HK-2 (cell line): ENCODE measurements around the gene TSBP1.
A peak's percentile ranks its signal among the peaks of the same experiment; 100 is the strongest.
"Not testable (repeated sequence)": the region's sequence is repeated elsewhere in the genome, so short reads cannot be mapped to it uniquely, and the experiment has no call there.

Source experiments
- DNase-seq: peaks from one replicate; pipeline ENCODE4 v3.0.0-alpha.2; 2018; ENCODE audit not compliant: unreplicated experiment

TSBP1 gene

DNA sequence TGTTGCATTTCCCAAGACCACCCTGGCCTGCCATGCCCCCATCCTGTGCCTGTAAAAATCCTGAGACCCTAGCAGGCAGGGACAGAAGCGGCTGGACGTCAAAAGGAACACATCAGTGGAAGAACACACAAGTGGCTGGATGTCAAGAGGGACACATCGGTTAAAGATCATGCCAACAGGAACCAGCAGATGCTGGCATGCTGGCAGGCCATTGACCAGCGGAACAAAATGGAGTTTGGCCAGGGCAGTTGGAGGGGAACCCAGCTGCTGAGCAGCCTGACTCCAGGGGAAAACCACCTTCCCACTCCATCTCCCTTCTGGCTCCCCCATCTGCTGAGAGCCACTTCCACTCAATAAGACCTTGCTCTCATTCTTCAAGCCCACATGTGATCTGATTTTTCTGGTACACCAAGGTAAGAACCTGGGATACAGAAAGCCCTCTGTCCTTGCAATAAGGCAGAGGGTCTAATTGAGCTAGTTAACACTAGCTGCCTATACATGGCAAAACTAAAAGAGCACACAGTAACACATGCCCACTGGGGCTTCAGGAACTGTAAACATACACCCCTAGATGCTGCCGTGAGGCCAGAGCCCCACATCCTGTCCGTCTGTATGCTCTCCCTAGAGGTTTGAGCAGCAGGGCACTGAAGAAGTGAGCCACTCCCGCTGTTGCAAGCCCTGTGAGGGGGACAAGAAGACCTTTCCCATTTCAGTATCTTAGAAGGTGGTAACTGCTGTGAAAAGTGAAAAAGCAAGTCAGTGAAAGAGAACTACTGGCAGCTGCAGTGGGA lies 4.2 kb upstream of the TSBP1 start:
- no peak for DNase-seq

DNA sequence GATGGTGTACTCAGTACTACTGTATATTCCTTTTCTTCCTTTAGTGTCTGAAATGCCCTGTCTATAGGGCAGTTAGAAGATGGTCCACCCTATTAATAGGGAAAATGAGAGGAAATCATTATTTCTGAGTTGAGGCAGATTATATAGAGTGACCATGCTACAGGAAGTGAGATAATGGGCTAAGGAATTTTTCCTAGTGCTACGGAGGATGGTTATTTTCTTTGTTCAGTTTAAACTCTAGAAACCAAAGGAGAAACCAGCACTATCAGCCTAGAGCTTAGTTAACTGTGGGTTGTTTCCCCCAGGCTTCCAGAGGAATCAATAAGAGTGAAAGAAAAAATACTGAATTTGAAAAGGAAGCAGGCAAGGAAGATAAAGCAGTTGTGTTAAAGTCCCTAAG lies 474 bp downstream of the TSBP1 start:
- no peak for DNase-seq

DNA sequence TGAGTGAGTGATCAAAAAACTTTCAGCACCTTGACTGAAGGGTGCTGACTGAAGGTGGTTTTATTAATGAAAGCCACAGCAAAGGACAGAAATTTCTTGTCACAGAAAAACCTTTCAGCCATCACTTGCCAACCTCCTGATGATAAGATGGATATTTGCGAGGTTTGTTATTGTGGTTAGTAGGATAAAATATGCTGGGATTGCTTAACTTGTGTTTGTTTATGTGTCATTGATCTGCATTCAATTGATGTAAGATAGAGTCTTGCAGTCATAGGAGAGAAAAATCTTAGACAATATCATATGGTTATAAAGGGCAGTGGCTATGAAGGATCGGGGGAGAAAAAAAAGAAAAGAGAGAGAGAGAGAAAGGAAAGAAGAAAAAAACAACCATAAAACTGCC lies 1.2 kb downstream of the TSBP1 start:
- DNase-seq, result no peak

DNA sequence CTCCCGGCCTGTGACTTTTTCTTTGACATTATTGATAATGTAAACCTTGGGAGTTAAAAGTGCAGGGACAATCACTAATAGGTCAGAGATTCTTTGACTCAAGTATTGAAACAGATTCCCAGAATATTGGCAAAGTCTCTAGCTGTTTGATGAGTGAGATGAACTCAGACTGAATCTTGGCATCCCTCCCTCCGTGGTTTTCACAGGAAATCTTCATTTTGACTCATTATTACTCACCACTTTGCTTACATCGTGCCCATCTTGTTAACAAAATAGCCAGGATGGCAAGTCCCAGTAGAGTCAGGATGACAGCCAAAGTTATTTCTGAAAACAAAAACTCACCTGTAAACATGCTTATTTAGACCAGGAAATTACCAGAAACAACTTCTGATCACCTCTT lies 2.0 kb downstream of the TSBP1 start:
- DNase-seq, result peak; percentile 30

DNA sequence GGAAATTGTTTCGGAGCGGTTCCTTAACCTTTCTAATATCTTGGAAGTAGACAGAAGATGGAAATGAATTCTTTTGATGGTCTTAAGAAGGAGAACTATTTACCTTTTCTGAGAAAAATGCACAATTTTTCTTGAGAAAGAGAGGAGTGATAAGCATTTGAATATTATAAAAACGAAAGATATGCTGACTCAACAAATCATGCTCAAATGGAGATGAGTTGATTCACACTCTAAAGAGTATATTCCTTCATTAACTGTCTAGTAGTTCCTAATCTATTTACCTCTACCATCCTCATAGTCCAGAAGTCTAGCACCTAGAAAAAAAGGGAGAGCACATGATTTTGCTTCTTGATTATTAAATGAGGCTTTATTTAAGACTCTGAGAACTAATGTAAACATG lies 4.1 kb downstream of the TSBP1 start:
- DNase-seq, result no peak

DNA sequence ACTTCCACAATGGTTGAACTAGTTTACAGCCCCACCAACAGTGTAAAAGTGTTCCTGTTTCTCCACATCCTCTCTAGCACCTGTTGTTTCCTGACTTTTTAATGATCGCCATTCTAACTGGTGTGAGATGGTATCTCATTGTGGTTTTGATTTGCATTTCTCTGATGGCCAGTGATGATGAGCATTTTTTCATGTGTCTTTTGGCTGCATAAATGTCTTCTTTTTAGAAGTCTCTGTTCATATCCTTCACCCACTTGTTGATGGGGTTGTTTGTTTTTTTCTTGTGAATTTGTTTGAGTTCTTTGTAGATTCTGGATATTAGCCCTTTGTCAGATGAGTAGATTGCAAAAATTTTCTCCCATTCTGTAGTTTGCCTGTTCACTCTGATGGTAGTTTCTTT lies 12.5 kb downstream of the TSBP1 start:
- DNase-seq, result not testable (repeated sequence)

DNA sequence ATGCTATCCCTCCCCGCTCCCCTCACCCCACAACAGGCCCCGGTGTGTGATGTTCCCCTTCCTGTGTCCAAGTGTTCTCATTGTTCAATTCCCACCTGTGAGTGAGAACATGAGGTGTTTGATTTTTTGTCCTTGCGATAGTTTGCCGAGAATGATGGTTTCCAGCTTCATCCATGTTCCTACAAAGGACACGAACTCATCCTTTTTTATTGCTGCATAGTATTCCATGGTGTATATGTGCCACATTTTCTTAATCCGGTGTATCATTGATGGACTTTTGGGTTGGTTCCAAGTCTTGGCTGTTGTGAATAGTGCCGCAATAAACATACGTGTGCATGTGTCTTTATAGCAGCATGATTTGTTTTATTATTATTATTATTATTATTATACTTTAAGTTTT lies 13.2 kb downstream of the TSBP1 start:
- DNase-seq, result not testable (repeated sequence)

DNA sequence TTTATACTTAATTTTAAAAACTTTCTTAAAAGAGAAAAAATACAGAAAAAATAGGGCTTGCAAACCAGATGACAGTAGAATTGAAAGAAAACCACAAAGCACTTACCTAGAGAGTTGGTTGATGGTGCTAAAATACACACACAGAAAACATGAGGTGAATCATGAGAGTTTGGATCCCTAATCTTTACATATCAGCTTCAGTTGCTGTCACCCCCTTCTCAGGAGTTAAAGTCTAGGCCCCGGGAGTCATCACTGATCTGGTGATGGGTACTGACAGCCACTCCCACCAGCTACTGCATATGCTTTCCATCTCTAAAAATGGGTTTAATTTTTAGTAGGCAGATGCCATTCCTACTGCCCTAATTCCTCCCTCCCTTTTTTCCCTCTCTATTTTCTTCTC lies 16.7 kb downstream of the TSBP1 start:
- no peak for DNase-seq

DNA sequence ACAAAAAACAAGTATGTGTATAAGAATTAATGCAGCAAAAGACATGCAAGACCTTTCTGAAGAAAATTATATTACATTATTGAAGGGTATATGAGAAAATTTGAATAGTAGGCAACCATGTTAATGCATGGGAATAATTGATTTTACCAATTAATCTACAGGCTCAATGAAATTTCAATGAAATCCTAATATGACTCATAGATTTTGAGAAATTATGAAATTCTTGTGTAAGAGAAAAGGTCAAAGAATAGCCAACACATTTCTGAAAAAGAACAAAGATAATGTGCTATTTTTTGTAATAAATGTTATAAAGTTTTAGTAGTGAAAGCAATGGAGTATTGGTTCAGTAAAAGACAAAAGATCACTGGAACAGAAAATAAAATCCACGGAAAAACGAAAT lies 18.4 kb downstream of the TSBP1 start:
- no peak for DNase-seq

DNA sequence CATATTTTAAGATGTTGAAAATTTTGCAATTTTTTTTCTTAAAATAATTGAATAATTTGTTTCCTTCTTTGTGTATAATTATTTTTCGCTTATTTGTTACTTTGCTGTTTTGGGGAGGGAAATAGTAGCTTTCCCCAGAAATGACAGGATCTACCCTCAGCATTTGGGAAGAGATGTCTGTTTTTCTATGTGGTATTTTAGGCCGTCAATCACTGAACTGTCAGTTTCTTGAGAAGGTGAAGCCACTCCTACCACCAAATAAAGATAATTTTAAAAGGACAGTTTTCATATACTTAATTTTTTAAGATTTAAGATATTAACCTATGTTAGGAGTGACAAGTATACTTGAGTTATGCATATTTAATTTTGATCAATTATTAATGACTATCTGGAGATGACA lies 31.5 kb downstream of the TSBP1 start:
- no peak for DNase-seq

DNA sequence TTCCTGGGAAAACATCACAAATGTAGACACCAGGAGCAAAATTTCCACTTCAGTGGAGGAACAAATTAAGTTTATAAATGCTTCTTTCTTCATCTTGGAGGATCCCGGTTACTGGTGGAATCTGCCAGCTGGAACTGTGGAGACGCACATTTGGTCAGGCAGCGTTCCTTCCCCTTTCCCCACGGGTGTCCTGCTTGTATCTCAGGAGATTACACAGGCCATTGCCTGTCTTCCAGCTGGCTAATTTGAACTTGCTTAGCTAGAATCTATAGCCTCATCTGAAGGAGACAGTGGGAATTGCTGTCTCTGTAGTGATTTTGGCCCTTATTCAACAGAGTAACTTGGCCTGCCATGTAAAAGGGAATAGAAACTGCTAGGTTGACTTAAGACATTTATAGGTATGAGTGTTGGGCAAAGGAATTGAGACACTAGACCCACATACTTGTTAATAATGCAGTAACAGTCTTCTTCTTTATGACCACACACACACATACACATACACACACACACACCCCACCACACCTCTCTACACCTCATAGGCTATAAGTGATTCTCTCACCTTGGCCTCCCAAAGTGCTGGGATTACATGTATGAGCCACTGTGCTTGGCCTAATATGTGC lies 34.4 kb downstream of the TSBP1 start:
- DNase-seq, result no peak

DNA sequence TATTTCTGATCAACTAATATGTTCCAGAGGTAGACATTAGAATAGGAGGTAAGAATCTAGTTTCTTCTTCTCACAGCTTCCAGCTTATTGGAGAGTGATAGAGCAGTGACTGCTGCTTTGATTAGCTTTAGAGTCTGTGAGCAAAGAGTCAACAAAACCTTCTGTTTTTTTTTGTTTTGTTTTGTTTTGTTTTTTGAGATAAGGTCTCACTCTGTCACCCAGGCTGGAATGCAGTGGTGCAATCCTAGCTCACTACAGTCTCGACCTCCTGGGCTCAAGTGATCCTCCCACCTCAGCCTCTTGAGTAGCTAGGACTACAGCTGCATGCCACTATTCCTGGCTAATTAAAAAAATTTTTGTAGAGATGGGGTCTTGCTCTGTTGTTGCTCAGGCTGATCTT lies 39.3 kb downstream of the TSBP1 start:
- DNase-seq, result no peak

DNA sequence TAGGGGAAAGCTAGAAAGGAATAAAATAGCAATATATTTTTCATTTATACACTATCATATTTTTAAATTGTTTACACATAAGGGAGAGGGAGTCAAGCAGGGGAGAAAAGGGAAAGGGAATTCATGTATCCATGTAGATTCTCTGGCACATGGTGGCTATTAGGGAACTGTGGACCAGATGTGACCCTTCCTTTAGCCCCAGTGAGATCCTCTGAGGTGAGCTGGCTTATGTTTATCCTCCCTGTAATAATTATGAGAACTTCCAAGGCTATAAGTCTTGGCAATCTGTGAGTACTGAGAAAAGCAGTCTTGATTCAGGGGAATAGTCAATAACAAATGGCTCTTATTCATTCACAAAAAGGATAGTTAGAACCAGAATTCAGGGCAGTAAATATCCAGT lies 42.6 kb downstream of the TSBP1 start:
- no peak for DNase-seq

DNA sequence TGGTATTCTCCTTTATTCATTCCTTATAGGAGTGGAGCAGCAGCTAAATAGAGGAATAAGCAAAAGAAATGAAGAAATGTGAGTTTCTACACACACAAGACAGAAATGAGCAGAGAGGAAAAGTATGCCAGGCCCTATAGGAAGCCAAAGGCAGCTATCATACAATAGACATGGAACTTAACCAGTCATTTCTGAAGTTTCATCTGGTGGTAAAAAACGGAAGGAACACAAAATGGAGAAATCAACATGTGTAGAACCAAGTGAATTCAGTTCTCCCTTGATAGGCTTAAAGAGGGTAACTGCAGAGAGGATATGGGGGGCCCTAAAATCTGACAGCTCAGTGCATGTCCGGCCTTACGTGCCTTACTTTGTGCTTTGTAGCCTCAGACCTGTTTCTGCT lies 44.6 kb downstream of the TSBP1 start:
- no peak for DNase-seq

DNA sequence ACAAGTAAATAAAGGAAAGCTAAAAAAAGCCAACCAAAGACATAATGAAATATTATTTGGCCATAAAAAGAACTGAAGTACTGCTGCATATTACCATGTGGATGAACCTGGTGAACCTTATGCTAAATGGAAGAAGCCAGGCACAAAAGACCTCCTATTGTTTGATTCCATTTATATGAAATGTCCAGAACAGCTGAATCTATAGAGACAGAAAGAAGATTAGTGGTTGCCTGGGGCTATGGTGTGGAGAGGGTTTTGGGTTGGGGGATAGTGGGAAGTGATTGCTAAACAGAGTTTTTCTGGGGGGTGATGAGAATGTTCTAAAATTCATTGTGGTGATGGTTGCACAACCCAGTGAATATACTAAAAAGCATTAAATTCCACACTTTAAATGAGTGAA lies 53.2 kb downstream of the TSBP1 start:
- DNase-seq, result no peak

DNA sequence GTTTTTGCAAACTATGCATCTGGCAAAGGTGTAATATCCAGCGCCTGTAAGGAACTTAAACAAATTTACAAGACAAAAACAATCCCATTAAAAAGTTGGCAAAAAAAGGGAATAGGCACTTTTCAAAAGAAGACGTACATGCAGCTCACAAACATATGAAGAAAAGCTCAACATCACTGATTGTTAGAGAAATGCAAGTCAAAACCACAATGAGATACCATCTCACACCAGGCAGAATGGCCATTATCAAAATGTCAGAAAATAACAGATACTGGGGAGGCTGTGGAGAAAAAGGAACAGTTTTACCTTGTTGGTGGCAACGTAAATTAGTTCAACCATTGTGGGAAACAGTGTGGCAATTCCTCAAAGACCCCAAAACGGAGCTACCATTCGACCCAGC lies 54.2 kb downstream of the TSBP1 start:
- no peak for DNase-seq

DNA sequence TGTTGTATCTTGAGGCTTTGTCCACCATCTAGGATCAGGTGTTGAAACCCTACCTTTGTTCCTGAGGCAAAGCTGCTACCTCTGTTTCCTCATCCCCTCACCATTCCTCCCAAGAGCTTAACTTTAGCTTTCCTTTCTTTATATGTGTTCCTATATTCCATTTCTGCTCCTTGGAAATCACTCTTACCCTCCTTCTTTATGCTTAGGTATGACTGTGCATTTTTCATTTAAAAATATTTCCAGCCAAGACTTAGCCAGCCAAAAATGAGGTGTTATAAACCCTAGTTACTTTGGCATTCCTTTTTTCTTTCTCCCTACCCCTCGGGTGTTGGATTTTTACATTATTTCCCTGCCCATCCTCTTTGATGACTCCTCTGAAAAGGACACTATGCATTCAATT lies 57.7 kb downstream of the TSBP1 start:
- DNase-seq, result no peak

DNA sequence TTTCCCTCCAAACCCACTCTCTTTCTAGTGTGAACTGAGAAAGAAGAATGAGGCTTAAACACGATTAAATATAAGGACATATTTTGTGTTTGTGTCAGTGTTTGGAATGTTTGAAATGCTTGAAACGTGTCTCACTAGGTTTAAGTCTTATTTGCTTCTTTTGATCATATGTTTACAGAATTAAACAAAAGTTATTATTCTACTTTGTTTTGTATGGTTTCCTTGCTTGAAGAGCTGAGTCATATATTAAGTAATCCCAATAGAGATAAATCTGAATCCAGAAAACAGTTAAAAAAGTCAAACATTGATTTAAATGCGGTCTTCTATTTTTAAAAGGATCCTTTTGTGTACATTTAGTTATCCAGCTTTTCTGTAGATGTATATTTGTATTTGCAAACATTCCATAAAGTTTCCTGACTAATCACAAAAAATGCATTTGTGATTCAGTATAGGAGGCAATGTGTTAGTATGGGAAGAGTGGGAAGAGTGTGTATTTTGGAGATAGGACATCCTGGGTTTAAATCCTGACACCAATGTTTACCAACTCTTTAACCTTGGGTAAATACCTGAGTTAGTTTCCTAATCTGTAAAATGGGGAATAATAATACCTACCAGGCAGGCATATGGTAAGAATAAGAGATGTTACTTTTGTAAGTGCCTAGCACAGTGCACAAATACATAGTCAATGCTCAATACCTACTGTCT lies 72.9 kb downstream of the TSBP1 start:
- no peak for DNase-seq

DNA sequence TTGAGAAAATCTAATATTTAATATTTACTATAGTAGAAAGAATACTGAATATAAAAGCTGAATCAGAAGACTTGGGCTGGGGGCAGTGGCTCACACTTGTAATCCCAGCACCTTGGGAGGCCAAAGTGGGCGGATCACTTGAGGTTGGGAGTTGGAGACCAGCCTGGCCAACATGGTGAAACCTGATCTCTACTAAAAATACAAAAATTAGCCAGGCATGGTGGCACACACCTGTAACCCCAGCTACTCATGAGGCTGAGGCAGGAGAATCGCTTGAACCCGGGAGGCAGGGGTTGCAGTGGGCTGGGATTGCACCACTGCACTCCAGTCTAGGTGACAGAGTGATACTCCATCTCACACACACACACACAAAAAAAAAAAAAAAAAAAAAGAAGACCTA lies 76.7 kb downstream of the TSBP1 start:
- DNase-seq, result not testable (repeated sequence)

DNA sequence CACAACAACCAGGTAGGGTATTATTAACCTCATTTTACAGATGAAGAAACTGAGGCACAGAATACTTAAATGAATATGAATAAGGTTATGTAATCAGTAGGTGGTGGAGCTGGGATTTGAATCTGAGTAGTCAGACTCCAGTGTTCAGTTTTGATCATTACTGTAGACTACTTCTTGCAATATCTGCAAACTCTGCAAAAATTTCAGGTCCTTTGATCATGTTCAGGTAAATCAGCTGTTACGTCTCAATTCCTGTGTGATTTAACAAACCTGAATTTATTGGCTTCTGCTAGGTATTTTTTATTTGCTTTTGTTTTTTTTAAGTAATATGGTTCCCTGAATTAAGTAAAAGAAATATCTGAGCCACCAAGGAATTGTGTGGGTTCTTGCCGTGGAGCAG lies 77.1 kb downstream of the TSBP1 start:
- no peak for DNase-seq

DNA sequence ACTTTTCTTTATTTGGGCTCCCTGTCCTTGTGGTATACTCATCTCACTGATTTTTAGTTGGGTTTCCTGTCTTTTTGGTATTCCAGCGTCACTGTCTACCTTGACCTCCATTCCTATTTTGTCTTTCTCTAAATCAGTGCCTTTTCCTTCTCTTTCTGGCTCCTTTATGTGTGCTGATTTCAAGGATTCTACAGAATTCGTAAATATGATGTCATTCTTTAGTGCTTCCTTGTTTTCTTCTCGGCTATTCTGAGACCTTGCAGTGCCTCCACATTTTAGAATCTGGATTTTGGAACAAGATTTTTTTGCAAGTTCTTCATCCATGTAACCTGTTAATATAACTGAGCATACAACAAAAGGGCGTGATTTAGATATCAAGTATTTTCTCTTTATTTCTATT lies 78.0 kb downstream of the TSBP1 start:
- no peak for DNase-seq

DNA sequence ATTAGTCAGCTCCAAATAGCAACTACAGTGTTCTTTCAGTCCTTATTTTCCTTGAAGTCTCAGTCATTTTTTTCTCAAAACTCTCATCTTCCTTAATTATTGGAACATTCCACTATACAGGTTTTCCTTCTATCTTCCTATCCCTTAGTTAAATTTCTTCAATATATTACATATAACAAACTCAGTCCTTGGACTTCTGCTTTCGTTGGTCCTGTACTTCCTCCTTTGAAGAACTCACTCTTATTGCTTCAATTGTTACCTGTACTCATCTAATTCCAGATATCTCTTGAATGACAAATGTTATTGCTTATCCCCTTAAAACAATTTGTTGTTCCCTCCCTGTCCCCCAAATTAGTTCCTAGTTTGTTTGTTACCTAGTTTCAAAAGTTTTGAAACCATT lies 80.2 kb downstream of the TSBP1 start:
- no peak for DNase-seq

DNA sequence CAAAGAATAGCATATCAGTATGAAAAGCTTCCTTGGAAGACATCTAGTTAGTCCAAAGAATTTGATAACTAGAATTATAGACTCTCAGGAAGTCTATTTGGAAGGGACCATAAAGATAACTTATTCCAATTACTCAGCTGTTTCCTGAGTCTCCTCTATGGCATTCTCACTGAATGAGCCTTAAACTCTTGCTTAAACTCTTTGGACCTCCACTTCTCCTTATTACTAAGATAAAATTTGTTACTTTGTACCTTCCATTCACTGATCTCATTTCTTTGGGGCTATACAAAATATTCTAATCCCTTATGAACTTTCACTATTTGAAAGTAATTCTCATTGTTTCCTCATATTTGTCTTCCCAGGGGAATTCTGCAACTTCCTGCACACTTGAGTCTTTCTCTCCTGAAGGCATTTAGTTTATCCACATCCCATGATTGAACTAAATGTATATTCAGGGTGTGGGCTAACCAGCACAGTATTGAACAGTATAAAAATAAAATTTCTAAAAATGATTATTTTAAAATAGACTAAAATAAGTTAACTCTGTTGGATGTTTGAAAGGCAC lies 80.7 kb downstream of the TSBP1 start:
- no peak for DNase-seq
